ENCODE results near the gene ZNF775.

ZNF775 gene

GRCh38 chr7:150378853-150379440 is at the start of gene ZNF775:
ZNF775 (plus strand) TSS chr7:150379330; CDS start chr7:150388471, 9,141 bp downstream.
- peak; percentile 83 for FAIRE-seq
- DNase-seq (ENCODE audit: extremely low spot score, insufficient read length, low read depth) = peak; percentile 97

GRCh38 chr7:150329331-150330120 is 49.6 kb upstream of the ZNF775 start:
- FAIRE-seq = no peak

GRCh38 chr7:150330211-150330885 is 48.8 kb upstream of the ZNF775 start:
- no peak for DNase-seq (ENCODE audit: extremely low spot score, insufficient read length, low read depth)
- no peak for FAIRE-seq

More at GRCh38 chr7:150329331-150330120, 49.6 kb upstream of the ZNF775 start:
- no peak for DNase-seq (ENCODE audit: extremely low spot score, insufficient read length, low read depth)

- DNase-seq (ENCODE audit: extremely low spot score, insufficient read length, low read depth) = no peak
- FAIRE-seq = no peak
These were observed 46.1 kb upstream of the ZNF775 start for GRCh38 chr7:150332852-150333635.

- no peak for FAIRE-seq
- no peak for DNase-seq (ENCODE audit: extremely low spot score, insufficient read length, low read depth)
These were observed 45.5 kb upstream of the ZNF775 start for GRCh38 chr7:150333659-150334058.

GRCh38 chr7:150334108-150334507 is 45.0 kb upstream of the ZNF775 start:
- DNase-seq (ENCODE audit: extremely low spot score, insufficient read length, low read depth) (no peak), FAIRE-seq (no peak)

- FAIRE-seq = no peak
These were observed 43.9 kb upstream of the ZNF775 start for GRCh38 chr7:150335108-150335773.

GRCh38 chr7:150335774-150336112 is 43.4 kb upstream of the ZNF775 start:
- DNase-seq (ENCODE audit: extremely low spot score, insufficient read length, low read depth) (no peak), FAIRE-seq (no peak)

More at GRCh38 chr7:150335108-150335773, 43.9 kb upstream of the ZNF775 start:
- DNase-seq (ENCODE audit: extremely low spot score, insufficient read length, low read depth) = no peak

GRCh38 chr7:150336746-150337145 is 42.4 kb upstream of the ZNF775 start:
- no peak for FAIRE-seq
- no peak for DNase-seq (ENCODE audit: extremely low spot score, insufficient read length, low read depth)

GRCh38 chr7:150337179-150337578 is 42.0 kb upstream of the ZNF775 start:
- DNase-seq (ENCODE audit: extremely low spot score, insufficient read length, low read depth) = no peak
- FAIRE-seq = no peak

GRCh38 chr7:150337659-150338081 is 41.5 kb upstream of the ZNF775 start:
- no peak for DNase-seq (ENCODE audit: extremely low spot score, insufficient read length, low read depth)
- FAIRE-seq = no peak

GRCh38 chr7:150338166-150338829 is 40.8 kb upstream of the ZNF775 start:
- DNase-seq (ENCODE audit: extremely low spot score, insufficient read length, low read depth) = no peak
- FAIRE-seq = no peak

- DNase-seq (ENCODE audit: extremely low spot score, insufficient read length, low read depth) (no peak), FAIRE-seq (no peak)
These were observed 39.7 kb upstream of the ZNF775 start for GRCh38 chr7:150339409-150339809.

GRCh38 chr7:150340024-150340749 is 38.9 kb upstream of the ZNF775 start:
- FAIRE-seq (no peak), DNase-seq (ENCODE audit: extremely low spot score, insufficient read length, low read depth) (no peak)

GRCh38 chr7:150340875-150341262 is 38.3 kb upstream of the ZNF775 start:
- DNase-seq (ENCODE audit: extremely low spot score, insufficient read length, low read depth) = no peak
- no peak for FAIRE-seq

GRCh38 chr7:150341263-150342120 is 37.6 kb upstream of the ZNF775 start, which contains the start of gene RARRES2:
RARRES2 (minus strand) TSS chr7:150341629; CDS start chr7:150340609, 1,020 bp downstream.
- DNase-seq (ENCODE audit: extremely low spot score, insufficient read length, low read depth) = no peak
- no peak for FAIRE-seq

GRCh38 chr7:150342121-150342408 is 37.1 kb upstream of the ZNF775 start:
- FAIRE-seq = no peak

GRCh38 chr7:150343225-150343624 is 35.9 kb upstream of the ZNF775 start:
- FAIRE-seq (no peak), DNase-seq (ENCODE audit: extremely low spot score, insufficient read length, low read depth) (no peak)

More at GRCh38 chr7:150342121-150342408, 37.1 kb upstream of the ZNF775 start:
- no peak for DNase-seq (ENCODE audit: extremely low spot score, insufficient read length, low read depth)
